Stimulated activated CD4-positive, alpha-beta T cell treated with anti-CD3 and anti-CD28 coated beads, Interleukin-2, amount 100 ng/mL, for 4 hours (primary cell): ENCODE data around the gene CABP4.
"Not testable (repeated sequence)": the region's sequence is repeated elsewhere in the genome, so short reads cannot be mapped to it uniquely, and the experiment has no call there.

Experiments used
- DNase-seq: peaks from one replicate; pipeline ENCODE4 v3.0.0-alpha.2; 2020; ENCODE audit warnings: low read depth

Gene CABP4

GRCh38 chr11:67453816-67454732 lies 1.1 kb upstream of the CABP4 start:
- no peak for DNase-seq

- DNase-seq = no peak
Measured at GRCh38 chr11:67456068-67456705, 1.0 kb downstream of the CABP4 start.

DNA sequence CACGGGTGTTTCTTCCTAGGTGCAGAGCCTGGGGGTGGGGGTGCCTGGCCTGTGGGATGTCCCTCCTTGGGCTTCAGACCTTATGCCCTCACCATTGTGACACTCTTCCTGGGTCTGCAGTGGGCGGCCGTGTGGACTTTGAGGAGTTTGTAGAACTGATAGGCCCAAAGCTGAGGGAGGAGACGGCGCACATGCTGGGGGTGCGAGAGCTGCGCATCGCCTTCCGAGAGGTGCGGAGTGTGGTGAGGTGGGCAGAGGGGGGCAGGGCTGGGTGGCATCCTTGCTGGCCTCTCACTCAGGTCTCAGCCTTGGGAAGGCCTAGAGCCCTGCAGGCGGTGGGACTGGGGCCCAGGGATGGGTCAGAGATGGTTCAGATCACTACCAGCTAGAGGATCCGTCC lies 2.3 kb downstream of the CABP4 start:
- DNase-seq = no peak

DNA sequence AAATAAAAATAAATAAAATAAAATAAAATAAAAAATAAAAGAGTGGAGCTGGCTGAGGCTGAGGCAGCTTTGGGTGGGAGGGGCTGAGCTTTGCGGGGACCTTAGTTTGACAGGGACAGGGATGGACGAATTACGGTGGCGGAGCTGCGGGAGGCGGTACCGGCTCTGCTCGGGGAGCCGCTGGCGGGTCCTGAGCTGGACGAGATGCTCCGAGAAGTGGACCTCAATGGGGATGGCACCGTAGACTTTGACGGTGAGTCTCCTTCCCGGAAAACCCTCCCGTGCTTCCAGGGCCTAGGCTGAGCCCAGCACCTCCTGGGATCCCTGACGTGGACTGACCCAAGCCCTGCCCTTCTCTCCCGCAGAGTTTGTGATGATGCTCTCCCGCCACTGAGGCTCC lies 3.1 kb downstream of the CABP4 start:
- no peak for DNase-seq

GRCh38 chr11:67463186-67463585 lies 8.0 kb downstream of the CABP4 start:
- DNase-seq = no peak

- no peak for DNase-seq
Measured at GRCh38 chr11:67463680-67464410, 8.7 kb downstream of the CABP4 start.

DNA sequence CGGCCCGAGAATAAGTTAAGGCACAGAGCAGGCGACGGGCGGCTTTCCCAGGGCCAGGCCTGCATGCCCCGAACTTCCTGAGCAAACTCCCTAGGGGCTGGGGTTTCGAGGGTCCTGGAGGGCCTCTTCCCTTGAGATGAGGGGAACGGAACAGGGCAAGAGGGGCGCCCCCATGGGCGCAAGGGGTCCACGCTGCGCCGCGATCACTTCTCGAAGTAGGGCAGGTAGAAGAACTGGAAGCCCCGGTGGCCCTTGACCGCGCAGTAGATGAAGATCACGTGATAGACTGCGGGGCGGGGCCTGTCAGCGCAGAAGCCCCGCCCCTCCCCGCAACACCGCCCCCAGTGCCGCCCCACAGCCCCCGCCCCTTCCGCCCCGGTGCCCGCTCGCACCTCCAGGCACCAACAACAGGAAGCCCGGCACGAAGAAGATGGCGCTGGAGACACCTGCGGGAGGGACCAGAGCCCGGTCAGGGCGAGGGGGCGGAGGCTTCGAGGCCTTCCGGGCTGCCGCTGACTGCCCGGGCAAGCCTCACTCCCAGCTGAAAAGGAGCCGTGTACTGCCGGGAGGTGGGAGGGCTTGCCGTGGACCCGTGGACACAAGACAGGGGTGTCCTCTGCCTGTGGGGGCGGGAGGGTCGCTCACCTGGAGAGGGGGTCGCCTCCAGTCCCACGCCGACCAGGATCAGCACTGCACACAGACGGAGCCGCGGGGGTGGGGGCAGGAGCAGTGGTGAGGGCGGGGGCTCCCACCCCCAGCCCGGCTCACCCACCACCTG lies 9.4 kb downstream of the CABP4 start:
- peak; percentile 87 for DNase-seq

DNA sequence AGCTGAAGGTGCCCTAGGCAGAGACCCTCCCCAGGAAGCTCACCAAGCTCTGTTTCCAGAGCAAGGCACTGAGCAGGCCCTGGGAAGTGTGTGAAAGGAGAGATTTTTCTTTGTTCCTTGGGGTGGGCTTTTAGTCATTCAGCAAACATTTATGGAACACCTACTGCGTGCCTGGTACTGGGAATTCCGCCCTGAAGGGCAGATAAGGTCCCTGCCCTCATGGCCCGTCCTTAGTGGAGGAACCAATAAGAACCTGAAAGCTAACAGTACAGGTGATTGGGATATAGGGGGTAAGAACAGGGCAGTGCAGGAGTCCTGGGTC lies 10.0 kb downstream of the CABP4 start:
- DNase-seq = no peak

DNA sequence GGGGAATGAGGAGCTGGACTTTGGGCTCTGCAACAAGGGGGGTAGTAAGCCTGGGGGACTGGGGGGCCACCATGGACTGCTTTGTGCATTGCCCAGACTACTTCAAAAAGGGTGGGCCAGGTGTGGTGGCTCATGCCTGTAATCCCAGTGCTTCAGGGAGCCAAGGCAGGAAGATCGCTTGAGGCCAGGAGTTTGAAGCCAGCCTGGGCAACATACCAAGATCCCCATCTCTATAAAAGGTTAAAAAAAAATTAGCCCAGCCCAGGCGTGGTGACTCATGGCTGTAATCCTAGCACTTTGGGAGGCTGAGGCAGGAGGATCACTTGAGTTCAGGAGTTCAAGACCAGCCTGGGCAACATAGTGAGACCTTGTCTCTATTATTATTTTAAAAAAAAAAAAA lies 10.4 kb downstream of the CABP4 start:
- not testable (repeated sequence) for DNase-seq

- no peak for DNase-seq
Measured at GRCh38 chr11:67466367-67466766, 11.2 kb downstream of the CABP4 start.

GRCh38 chr11:67466962-67467771 lies 12.0 kb downstream of the CABP4 start:
- no peak for DNase-seq

DNA sequence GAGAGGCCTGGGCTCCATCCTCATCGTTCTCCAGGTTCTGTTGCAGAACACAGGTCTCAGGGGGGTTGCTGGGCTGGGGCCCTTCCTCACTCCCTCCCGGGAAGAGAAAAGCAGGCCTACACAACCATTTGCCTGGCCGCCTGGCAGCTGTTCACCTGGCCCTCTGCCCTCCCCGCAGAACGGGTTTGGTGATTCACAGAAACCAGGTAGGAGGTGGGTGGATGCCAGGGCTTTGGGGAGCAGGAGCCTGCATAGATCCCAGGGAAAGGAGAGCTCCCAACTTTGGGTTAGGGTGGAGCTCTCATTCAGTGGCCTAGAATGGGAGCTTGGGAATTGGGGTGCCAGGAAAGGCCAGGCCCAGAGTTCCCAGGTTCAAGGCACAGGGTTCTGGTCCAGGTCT lies 12.9 kb downstream of the CABP4 start:
- no peak for DNase-seq

DNA sequence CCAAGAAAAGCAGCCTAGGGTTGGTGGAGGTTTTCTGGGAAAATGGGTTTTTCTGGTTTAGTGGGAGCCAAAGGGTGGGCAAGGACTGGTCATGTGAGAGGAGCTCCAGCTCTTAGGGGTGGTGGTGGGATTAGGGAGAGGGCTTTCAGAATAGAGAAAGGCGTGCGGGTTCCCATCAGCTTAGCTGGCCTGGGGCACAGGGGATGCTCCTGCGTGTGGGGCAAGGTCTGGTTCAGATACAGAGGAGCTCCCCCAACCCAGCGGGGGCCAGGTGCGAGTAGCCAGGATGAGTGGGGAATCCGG lies 13.3 kb downstream of the CABP4 start:
- DNase-seq = no peak

DNA sequence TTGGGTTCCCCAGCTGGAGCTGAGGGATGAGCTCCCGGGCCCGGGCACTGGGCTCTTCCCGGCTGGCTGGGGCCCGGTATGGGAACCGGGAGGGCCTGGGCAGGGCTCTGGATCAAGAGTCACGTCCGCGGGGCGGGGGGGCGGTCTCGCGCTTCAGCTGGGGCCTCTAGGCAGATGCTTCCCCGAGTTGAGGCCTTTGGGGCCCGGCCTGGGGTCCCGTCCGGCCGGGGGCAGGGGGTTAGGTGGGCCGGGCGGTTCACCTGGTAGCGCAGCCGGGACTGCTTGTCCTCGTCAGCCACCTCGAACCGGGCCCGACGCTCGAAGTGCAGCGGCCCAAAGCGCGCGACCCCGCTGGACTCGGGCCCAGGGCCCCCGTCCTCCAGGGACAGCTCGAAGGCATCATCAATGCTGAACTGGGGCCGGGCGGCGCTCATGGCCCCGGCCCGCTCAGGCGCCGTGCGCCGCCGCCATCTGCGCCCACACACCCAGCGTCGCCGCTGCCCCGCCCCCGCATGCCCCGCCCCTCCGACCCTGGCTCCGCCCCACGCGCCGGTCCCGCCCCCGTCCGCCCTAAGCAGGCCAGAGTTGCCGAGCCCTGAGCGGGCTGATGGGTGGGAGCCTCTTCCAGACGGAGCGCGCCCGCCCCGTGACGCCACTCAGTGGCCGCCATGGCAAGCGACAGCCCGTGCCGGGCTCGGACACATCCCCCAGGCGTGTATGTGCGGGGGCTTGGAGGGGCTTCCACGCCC lies 13.8 kb downstream of the CABP4 start, which contains the start of gene TMEM134:
TSS of gene TMEM134 (minus strand) at position 493 of the 749 bp plus-strand sequence. CDS start at position 434, 59 bp downstream.
- DNase-seq = peak; percentile 87

DNA sequence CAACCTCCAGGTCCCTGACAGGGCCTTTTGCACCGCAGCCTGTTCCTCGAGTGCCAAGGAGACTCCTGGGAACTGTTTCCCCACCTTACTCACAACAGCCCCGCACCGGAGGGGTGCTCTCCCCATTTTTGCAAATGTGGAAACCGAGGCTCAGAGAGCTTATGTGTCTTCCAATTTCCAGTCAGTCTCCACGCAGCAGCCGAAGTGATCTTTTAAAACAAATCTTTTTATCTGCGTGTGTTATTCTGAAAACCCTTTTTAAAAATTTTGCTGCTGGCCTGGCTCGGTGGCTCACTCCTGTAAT lies 14.3 kb downstream of the CABP4 start:
- DNase-seq = no peak

DNA sequence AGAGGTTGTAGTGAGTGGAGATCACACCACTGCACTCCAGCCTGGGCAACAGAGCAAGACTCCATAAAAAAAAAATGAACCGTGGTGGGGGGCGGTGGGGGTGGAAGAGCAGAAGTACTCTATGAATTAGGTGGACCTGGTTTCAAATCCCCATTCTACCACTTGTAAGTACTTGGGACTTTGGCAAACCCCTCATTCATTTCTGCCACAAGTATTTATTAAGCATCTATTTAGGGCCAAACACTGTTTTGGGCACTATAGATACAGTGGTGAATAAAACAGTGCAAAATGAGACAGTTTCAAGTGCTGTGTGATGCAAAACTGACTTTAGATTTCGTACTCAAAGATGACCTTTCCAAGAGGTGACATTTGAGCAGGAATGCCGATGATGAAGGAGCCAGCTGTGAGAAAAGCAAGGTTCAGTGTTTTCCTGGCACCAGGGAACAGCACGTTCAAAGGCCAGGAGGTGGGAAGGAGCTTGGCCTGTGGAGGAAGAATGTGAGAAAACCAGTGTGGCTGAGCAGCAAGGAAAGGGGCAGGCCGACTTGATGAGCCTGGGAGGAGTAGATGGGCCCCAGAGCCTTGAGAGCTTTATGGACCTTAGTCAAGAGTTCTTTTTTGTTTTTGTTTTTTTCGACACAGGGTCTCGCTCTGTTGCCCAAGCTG lies 15.3 kb downstream of the CABP4 start:
- DNase-seq = no peak

GRCh38 chr11:67472882-67473281 lies 17.7 kb downstream of the CABP4 start:
- DNase-seq = no peak

DNA sequence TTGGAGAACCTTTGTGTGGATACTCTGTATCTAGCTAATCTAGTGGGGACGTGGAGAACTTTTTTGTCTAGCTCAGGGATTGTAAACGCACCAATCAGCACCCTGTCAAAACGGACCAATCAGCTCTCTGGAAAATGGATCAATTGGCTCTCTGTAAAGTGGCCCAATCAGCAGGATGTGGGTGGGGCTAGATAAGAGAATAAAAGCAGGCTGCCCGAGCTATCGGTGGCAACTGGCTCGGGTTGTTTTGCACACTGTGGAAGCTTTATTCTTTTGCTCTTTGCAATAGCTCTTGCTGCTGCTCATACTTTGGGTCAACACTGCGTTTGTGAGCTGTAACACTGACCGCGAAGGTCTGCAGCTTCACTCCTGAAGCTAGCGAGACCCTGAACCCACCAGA lies 21.5 kb downstream of the CABP4 start:
- DNase-seq = not testable (repeated sequence)

- DNase-seq = not testable (repeated sequence)
Measured at GRCh38 chr11:67477344-67478050, 22.3 kb downstream of the CABP4 start.
